Astrocyte of the spinal cord (primary cell): ENCODE data around the gene CRX.
"Not testable (repeated sequence)": the region's sequence is repeated elsewhere in the genome, so short reads cannot be mapped to it uniquely, and the experiment has no call there.

Experiments used
- DNase-seq: peaks from one replicate; pipeline ENCODE4 v3.0.0; 2011; ENCODE audit warnings: low read depth, low spot score
- H3K4me3 ChIP-seq: 2 replicates; pipeline ENCODE4 v1.5.1; 2011; ENCODE audit warnings: low read depth, mild to moderate bottlenecking, low read length, moderate library complexity
- CTCF ChIP-seq: IDR thresholded peaks from 2 replicates; pipeline ENCODE4 v1.5.1; 2012; ENCODE audit warnings: low read depth, mild to moderate bottlenecking, low read length, inconsistent platforms
- in situ Hi-C: cut with HindIII; loops from 2 replicates; pipeline ENCODE4 v1.10.0; 2017; ENCODE audit warnings: low sequenced_read_pairs

Gene CRX

GRCh38 chr19:47805313-47805712, 16.4 kb upstream of the CRX start:
- TF ChIP-seq CTCF, result no peak
- in situ Hi-C loops, result no loop called here
- DNase-seq, result no peak
- H3K4me3 ChIP-seq, result no peak overlapping the region

- TF ChIP-seq CTCF, result no peak
- DNase-seq, result no peak
- H3K4me3 ChIP-seq, result no peak overlapping the region
- in situ Hi-C loops, result no loop called here
Measured at GRCh38 chr19:47806435-47806834, 15.3 kb upstream of the CRX start.

GRCh38 chr19:47813304-47813994, 8.3 kb upstream of the CRX start:
- TF ChIP-seq CTCF, result peak; percentile 68
- peak; percentile 23 for DNase-seq
- no peak overlapping the region for H3K4me3 ChIP-seq
- in situ Hi-C loops, result no loop called here

- in situ Hi-C loops, result no loop called here
- no peak for DNase-seq
- no peak overlapping the region for H3K4me3 ChIP-seq
- TF ChIP-seq CTCF, result no peak
Measured at GRCh38 chr19:47813995-47814328, 7.8 kb upstream of the CRX start.

GRCh38 chr19:47816270-47816669, 5.5 kb upstream of the CRX start:
- in situ Hi-C loops, H3K4me3 ChIP-seq, DNase-seq: not testable (repeated sequence)

GRCh38 chr19:47818221-47818620, 3.5 kb upstream of the CRX start:
- DNase-seq, in situ Hi-C loops, H3K4me3 ChIP-seq: not testable (repeated sequence)

GRCh38 chr19:47819858-47820257, 1.9 kb upstream of the CRX start:
- in situ Hi-C loops, result no loop called here
- no peak overlapping the region for H3K4me3 ChIP-seq
- no peak for DNase-seq
- no peak for TF ChIP-seq CTCF

GRCh38 chr19:47820410-47820809, 1.3 kb upstream of the CRX start:
- DNase-seq, result no peak
- in situ Hi-C loops, result no loop called here
- TF ChIP-seq CTCF, result no peak
- no peak overlapping the region for H3K4me3 ChIP-seq
